Measurements from ENCODE around the gene EBPL. TPM values are rescaled to one million over a fixed set of nuclear protein-coding genes. Genes with fewer than 3 reads are reported as not detected.

Gene EBPL
- total RNA-seq, 1 donor from 2014 or later = 82.9 TPM

DNA sequence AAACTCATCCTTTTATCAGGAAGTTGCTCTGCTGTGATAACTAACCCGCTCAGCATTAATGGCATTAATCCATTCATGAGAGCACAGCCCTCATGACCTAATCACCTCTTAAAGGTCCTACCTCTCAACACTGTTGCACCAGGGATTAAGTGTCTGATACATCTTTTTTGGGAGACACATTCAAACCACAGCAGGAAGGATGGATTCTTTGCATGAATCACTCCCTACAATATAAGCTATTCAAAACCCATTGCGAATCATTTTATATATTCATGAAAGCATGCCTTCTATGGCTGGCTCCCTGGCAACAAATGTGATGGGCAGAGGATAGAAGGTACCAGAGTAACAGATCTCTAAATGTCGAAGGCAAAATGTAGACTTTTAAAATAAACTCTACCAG lies 35.4 kb downstream of the EBPL start:
- H3K79me2 ChIP-seq (ENCODE audit: low read depth) = no peaks in the 10 kb centered on the region
- no peak for DNase-seq (ENCODE audit: low spot score)
- H3K27me3 Mint-ChIP-seq (ENCODE audit: insufficient read depth, low read depth) = peaks cover 6% of the 10 kb centered on the region
- H3K36me3 ChIP-seq = no peaks in the 10 kb centered on the region
- no peaks in the 10 kb centered on the region for H3K9me3 ChIP-seq (ENCODE audit: low read depth)
- no peak overlapping the region for H3K9ac ChIP-seq
- H3K27ac Mint-ChIP-seq = peak overlapping the region; percentile 9
- TF ChIP-seq, protein P1, sequence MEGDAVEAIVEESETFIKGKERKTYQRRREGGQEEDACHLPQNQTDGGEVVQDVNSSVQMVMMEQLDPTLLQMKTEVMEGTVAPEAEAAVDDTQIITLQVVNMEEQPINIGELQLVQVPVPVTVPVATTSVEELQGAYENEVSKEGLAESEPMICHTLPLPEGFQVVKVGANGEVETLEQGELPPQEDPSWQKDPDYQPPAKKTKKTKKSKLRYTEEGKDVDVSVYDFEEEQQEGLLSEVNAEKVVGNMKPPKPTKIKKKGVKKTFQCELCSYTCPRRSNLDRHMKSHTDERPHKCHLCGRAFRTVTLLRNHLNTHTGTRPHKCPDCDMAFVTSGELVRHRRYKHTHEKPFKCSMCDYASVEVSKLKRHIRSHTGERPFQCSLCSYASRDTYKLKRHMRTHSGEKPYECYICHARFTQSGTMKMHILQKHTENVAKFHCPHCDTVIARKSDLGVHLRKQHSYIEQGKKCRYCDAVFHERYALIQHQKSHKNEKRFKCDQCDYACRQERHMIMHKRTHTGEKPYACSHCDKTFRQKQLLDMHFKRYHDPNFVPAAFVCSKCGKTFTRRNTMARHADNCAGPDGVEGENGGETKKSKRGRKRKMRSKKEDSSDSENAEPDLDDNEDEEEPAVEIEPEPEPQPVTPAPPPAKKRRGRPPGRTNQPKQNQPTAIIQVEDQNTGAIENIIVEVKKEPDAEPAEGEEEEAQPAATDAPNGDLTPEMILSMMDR (IDR thresholded peaks at IDR 0.05) = no peak
- TF ChIP-seq EZH2 (IDR thresholded peaks at IDR 0.05) (no peak), EZH2phosphoT487 (IDR thresholded peaks at IDR 0.05) (no peak)
- H3K4me1 ChIP-seq = peaks cover 7% of the 10 kb centered on the region
- peaks cover 9% of the 10 kb centered on the region for H3K36me3 Mint-ChIP-seq
- H3K27me3 ChIP-seq = peaks cover 34% of the 10 kb centered on the region
- H3K4me3 ChIP-seq = no peak overlapping the region
- H3F3A ChIP-seq (ENCODE audit: low read depth) = peaks cover 8% of the 10 kb centered on the region
- H2AFZ ChIP-seq (replicated peaks) = no peak overlapping the region
- H3K27ac ChIP-seq = no peak overlapping the region
- no peaks in the 10 kb centered on the region for H3K9me3 Mint-ChIP-seq
- H3K4me3 Mint-ChIP-seq = no peak overlapping the region
- H3K4me1 Mint-ChIP-seq = peaks cover 33% of the 10 kb centered on the region
- peaks cover 29% of the 10 kb centered on the region for H4K20me1 ChIP-seq (ENCODE audit: low read depth)
- no peak overlapping the region for H3K4me2 ChIP-seq

DNA sequence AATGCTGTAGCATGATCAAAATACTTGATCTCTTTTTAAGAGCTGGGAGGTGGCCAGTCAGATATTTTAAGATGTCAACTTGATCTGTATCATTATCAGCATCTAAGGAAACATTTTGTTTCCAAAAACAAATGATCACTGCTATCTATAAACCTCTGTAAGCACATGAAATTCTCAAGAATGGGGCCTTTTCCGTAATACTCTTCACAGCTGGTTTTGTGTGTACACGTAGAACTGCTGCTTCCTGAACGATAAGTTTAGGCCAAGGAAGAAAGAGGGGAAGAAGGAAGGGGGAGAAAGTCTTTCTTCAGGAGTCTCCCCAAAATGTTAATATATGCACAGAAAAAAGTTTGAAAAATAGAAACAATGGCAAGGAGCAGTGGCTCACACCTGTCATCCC lies 37.3 kb downstream of the EBPL start:
- H3K4me1 ChIP-seq = peaks cover 7% of the 10 kb centered on the region
- H3K27ac Mint-ChIP-seq = no peak overlapping the region
- peaks cover 18% of the 10 kb centered on the region for H3K27me3 ChIP-seq
- H3K4me2 ChIP-seq = no peak overlapping the region
- no peak overlapping the region for H3K27ac ChIP-seq
- DNase-seq (ENCODE audit: low spot score) = no peak
- no peaks in the 10 kb centered on the region for H3K9me3 ChIP-seq (ENCODE audit: low read depth)
- peaks cover 33% of the 10 kb centered on the region for H3K4me1 Mint-ChIP-seq
- TF ChIP-seq EZH2 (IDR thresholded peaks at IDR 0.05) (no peak), EZH2phosphoT487 (IDR thresholded peaks at IDR 0.05) (no peak)
- TF ChIP-seq, protein P1 (IDR thresholded peaks at IDR 0.05) = no peak
- peaks cover 18% of the 10 kb centered on the region for H4K20me1 ChIP-seq (ENCODE audit: low read depth)
- H2AFZ ChIP-seq (replicated peaks) = no peak overlapping the region
- no peak overlapping the region for H3K4me3 ChIP-seq
- H3F3A ChIP-seq (ENCODE audit: low read depth) = peaks cover 8% of the 10 kb centered on the region
- no peaks in the 10 kb centered on the region for H3K36me3 ChIP-seq
- H3K9ac ChIP-seq = no peak overlapping the region
- no peaks in the 10 kb centered on the region for H3K9me3 Mint-ChIP-seq
- no peaks in the 10 kb centered on the region for H3K79me2 ChIP-seq (ENCODE audit: low read depth)
- no peak overlapping the region for H3K4me3 Mint-ChIP-seq
- peaks cover 6% of the 10 kb centered on the region for H3K27me3 Mint-ChIP-seq (ENCODE audit: insufficient read depth, low read depth)
- H3K36me3 Mint-ChIP-seq = peaks cover 2% of the 10 kb centered on the region

DNA sequence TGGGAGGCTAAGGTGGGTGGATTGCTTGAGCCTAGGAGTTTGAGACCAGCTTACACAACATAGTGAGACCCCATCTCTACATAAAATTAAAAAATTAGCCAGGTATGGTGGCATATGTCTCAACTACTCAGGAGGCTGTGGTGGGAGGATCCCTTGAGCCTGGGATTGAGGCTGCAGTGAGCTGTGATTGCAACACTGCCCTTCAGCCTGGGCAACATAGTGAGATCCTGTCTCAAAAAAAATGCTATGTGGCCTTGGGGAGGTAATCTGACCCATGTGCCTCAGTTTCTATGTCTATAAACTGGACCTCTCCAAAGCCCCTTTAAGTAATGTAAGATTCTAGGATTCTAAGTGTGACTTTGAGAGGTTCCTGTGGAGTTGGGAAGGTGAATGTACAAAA lies 37.8 kb downstream of the EBPL start:
- H3K27ac ChIP-seq = no peak overlapping the region
- H4K20me1 ChIP-seq (ENCODE audit: low read depth) = peaks cover 15% of the 10 kb centered on the region
- Mint-ChIP-seq H3K27ac (no peak overlapping the region), H3K4me3 (no peak overlapping the region), H3K9me3 (no peaks in the 10 kb centered on the region), H3K4me1 (peaks cover 33% of the 10 kb centered on the region), H3K36me3 (peaks cover 2% of the 10 kb centered on the region), H3K27me3 (ENCODE audit: insufficient read depth, low read depth) (peaks cover 6% of the 10 kb centered on the region)
- H3K9me3 ChIP-seq (ENCODE audit: low read depth) = no peaks in the 10 kb centered on the region
- H3K4me1 ChIP-seq = peaks cover 7% of the 10 kb centered on the region
- H3K4me2 ChIP-seq = no peak overlapping the region
- no peak overlapping the region for H3K9ac ChIP-seq
- H3K79me2 ChIP-seq (ENCODE audit: low read depth) = no peaks in the 10 kb centered on the region
- no peak overlapping the region for H3K4me3 ChIP-seq
- no peaks in the 10 kb centered on the region for H3K36me3 ChIP-seq
- H3F3A ChIP-seq (ENCODE audit: low read depth) = peaks cover 8% of the 10 kb centered on the region
- H2AFZ ChIP-seq (replicated peaks) = no peak overlapping the region
- DNase-seq (ENCODE audit: low spot score) = no peak
- TF ChIP-seq, protein P1 (IDR thresholded peaks at IDR 0.05) = no peak
- TF ChIP-seq EZH2phosphoT487 (IDR thresholded peaks at IDR 0.05) = no peak
- no peak for TF ChIP-seq EZH2 (IDR thresholded peaks at IDR 0.05)
- peaks cover 13% of the 10 kb centered on the region for H3K27me3 ChIP-seq

Measured in neural progenitor cell (in vitro differentiated cells).